ENCODE results near the gene CREB3L1.

GRCh38 chr11:46306296-46306853 is 28.9 kb downstream of the CREB3L1 start:
- no peak for TF ChIP-seq EP300 (IDR thresholded peaks at IDR 0.05)
- no peak for TF ChIP-seq POLR2A (IDR thresholded peaks at IDR 0.05)
- TF ChIP-seq POLR2AphosphoS5 (IDR thresholded peaks at IDR 0.05) = no peak

Data from sigmoid colon (tissue), 4 donors.